GM21723 (cell line): Measurements from ENCODE around the gene BLVRA.
"Not testable (repeated sequence)": the region's sequence is repeated elsewhere in the genome, so short reads cannot be mapped to it uniquely, and the experiment has no call there.

ENCODE experiments used
- ATAC-seq: cut with Tn5 transposase; IDR thresholded peaks from one replicate; pipeline ENCODE4 v1.9.1; 2021; ENCODE audit warnings: mild to moderate bottlenecking, moderate library complexity; ENCODE audit not compliant: unreplicated experiment

The BLVRA gene

DNA sequence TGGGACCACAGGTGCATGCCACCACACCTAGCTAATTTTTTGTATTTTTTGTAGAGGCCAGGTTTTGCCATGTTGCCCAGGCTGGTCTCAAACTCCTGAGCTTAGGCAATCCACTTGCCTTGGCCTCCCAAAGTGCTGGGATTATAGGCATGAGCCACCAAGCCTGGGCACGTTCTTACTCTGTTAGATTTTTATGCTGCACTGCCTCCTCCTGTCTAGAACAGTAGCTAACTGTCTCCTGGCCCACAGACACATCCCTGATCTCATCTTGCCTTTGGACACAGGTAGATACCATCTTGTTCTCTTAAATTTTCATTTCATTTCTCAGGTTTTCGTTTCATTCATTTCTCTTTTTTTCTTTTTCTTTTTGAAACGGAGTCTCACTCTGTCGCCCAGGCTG, 41.1 kb downstream of the BLVRA start:
- ATAC-seq = no peak

DNA sequence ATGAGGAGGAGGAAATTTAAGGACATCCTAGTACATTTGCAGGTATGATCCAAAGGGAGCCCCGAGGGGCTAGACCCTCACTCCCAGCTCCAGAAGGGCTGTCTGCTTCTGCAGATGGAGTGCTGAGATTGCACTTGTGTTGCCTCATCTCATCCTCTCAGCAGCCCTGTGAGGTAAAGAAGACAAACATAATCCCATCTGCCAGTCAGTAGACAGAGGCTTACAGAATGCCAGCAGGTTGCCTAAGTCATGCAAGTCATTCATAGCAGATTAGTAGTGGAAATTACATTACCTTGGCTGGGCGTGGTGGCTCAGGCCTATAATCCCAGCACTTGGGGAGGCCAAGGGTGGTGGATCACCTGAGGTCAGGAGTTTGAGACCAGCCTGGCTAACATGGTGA, 45.4 kb downstream of the BLVRA start:
- no peak for ATAC-seq

- no peak for ATAC-seq
These were observed 49.9 kb downstream of the BLVRA start for GRCh38 chr7:43808410-43808809.

DNA sequence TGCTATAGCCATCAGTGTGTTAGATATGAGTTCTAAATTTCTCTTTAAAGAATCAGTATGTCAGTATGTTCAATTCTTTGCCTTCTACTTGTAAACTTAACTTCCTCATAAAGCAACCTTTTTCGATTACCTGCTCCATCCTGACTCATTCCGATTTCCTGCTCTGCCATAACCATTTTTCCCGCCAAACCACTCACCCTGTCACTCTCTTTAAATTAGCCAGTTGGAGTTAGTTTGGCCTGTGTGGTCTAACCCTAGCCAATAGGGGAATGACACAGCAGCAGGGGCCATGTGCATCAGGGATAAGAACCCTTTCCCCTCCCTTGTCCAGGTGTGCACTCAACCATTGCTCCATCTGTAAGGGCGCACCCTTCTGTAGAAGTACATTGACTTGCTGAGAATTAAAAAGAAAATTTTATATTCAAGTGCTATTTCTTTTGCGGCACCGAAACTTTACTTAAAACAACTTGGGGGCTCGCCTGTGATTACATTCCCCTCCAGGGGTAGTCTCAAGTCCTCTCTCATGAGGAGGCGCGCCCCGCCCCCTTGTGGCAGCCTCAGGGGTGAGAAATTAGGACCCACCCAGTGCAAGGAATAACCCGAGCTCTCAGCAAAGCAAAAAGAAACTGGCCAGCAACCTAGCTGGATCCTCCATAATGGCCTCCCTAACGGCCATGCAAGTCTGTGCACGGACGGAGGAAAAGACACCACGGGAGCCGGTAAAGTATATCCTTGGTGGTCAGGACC, 51.9 kb downstream of the BLVRA start:
- not testable (repeated sequence) for ATAC-seq

DNA sequence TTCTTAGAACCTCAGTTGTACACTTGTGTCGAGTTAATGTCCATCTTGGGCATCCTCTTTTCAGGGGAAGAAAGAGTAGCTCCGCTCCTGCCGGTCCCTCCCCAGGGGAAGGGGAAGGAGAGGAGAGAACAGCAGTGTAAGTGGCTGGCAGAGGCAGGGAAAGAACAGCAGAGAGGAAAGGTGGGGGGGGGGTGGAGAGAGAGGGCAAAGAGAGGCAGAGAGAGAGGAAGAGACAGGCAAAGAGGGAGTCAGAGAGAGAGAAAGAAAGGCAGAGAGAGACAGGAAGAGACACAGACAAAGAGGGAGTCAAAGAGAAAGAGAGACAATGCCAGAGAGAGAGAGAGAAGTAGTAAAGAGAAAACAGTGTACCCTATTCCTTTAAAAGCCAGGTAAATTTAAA, 56.9 kb downstream of the BLVRA start:
- ATAC-seq = no peak

- not testable (repeated sequence) for ATAC-seq
These were observed 57.7 kb downstream of the BLVRA start for GRCh38 chr7:43816046-43816797.

- not testable (repeated sequence) for ATAC-seq
These were observed 64.9 kb downstream of the BLVRA start for GRCh38 chr7:43823425-43823824.

DNA sequence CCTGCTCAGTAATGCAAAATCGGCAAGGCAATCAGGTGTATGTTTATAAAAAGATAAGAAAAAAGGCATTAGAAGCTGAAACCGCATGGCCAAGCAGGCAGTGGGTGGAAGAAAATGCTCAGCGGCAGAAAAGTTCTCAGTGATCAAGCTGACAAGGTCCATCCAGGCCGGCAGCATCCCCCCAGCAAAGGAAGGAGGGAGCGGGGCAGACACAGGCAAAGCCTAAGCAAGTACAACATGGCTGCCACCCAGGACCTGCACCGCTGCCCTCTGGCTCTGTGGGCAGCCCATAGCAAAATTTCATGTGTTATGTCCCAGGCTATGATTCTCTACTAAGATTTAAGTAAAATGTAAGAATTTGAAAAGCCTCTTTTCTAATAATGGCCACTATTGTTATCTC, 65.5 kb downstream of the BLVRA start:
- ATAC-seq = no peak

- not testable (repeated sequence) for ATAC-seq
These were observed 66.0 kb downstream of the BLVRA start for GRCh38 chr7:43824513-43824912.

DNA sequence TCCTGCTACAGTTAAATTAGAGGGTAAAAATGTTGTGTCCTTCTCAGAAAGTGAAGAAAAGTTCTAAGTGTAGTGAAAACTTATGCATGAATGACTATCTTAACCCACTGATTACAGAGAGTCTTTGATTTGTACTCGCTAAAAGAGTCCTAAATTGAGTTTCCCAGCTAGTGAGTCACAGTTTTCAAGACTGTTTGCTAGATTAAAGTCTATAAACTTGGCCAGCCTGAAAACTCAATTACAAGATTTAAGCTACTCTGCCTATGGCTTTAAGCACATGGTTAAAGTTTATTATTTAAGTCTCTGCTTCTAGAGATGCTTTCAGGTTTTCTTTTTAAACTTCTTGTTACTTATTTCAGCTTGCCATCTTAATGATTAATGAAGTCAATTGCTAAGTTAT, 66.5 kb downstream of the BLVRA start:
- ATAC-seq = no peak

DNA sequence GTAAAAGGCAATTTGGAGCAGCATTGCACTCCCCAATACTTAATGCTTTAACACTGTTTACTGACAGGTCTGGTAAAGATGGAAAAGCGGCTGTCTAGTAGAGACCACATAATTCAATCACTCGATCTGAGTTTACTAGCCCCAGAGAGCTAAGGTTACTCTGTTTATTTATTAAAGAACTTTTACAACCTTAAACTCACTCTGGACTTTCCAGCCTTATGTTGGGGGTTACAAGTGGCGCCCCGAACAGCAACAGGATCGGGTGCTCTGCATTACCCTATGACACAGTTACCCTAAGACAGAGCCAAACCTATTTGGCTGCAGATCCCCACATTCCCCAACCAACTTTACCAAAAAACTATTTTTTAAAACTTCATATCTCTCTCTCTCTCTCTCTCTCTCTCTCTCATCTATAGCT, 66.9 kb downstream of the BLVRA start:
- no peak for ATAC-seq

- not testable (repeated sequence) for ATAC-seq
These were observed 72.4 kb downstream of the BLVRA start for GRCh38 chr7:43830917-43831316.

DNA sequence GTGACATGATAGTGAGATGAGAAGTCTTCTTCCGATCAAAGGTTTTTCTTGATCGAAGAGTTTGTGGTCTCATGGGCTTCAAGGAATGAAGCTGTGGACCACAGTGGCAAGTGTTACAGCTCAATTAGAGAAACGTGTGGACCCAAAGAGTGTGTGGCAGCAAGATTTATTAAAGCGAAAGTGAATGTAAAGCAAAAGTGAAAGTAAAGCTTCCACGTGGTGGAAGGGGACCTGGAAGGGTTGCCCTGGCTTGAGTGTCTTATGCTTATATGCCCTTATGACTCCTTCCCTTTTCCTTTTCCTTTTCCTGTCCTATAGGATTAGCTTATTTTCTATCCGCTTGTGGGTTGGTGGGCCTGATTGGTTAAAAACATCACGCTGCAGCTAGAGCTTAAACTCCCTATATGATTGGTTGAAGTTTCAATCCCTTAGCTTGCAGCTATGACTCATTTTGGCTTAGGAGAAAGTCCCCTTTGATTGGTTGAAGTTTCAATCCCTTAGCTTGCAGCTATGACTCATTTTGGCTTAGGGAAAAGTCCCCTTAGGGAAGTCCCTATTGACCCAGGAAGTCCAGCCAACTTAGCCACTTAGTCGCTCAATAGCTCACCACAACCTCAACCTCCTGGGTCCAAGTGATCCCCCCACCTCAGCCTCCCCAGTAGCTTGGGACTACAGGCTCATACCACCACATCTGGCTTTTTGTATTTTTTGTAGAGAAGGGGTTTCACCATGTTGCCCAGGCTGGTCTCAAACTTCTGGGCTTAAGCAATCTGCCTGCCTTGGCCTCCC, 76.2 kb downstream of the BLVRA start:
- ATAC-seq = peak; percentile 45

DNA sequence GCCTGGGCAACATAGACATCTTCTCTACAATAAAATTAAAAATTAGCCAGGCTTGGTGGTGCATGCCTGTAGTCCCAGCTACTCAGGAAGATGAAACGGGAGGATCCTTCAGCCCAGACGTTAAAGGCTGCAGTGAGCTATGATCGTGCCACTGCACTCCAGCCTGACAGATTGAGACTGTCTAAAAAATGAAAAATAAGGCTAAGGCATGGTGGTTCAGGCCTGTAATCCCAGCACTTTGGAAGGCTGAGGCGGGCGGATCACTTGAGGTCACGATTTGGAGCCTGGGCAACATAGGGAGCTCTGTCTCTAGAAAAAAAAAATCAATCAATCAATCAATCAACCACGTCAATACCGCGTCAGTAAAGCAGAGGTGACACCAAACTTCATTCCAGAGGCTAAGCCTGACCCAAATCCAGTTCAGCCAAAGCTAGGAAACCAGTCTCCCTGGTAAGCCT, 79.8 kb downstream of the BLVRA start:
- ATAC-seq = no peak

- ATAC-seq = no peak
These were observed 84.8 kb downstream of the BLVRA start for GRCh38 chr7:43843296-43843695.

GRCh38 chr7:43844257-43844656, 85.8 kb downstream of the BLVRA start:
- ATAC-seq = no peak

GRCh38 chr7:43844662-43845061, 86.2 kb downstream of the BLVRA start:
- no peak for ATAC-seq

GRCh38 chr7:43847496-43847895, 89.0 kb downstream of the BLVRA start:
- no peak for ATAC-seq

DNA sequence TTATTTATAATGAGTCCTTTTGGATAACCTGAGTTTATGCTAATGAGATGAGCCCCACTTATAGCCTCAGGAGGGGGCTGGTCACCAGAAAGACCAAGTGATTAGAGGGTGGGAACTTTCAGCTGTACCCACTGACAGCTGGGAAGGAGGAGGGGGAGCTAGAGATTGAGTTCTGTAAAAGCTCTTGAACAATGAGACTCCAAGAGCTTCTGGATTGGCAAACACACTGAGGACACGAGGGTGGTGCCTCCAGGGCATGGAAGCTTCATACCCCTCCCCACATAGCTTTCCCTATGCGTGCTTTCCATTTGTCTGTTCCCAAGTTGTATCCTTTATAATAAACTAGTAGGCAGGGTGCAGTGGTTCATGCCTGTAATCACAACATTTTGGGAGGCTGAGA, 90.6 kb downstream of the BLVRA start:
- no peak for ATAC-seq

- ATAC-seq = no peak
These were observed 92.1 kb downstream of the BLVRA start for GRCh38 chr7:43850348-43851116.

DNA sequence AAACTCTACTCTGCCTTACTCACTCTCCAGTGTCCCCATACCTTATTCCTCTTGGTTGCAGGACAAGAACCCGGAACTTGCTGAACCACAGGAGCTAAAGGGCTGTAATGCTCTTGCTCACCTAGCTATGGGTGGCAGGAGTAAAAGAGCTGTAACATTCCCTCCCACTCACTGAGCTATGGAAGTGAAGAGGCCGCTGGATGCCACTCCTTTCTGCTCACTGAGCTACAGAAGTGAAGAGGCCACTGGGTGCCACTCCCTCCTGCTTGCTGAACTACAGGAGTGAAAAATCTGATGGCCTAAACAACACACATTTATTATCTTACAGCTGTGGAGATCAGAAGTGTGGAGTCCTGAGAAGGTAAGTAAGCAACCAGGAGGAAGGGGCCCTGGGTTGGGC, 93.3 kb downstream of the BLVRA start:
- ATAC-seq = no peak
